Loucy (cell line): ENCODE measurements around the gene LUZP2.

Experiments
- H2AFZ ChIP-seq: fragments of 200-600 bp; sonication (generic); 2 replicates; pipeline ENCODE4 v1.6.0; 2016; ENCODE audit warnings: antibody characterized with exemption, mild to moderate bottlenecking, low read length, moderate library complexity
- H3F3A ChIP-seq: fragments of 200-600 bp; 2 replicates; pipeline ENCODE4 v1.6.0; 2016; ENCODE audit warnings: antibody characterized with exemption, low read depth, mild to moderate bottlenecking
- H3K27me3 ChIP-seq: fragments of 200-600 bp; sonication (generic); 2 replicates; pipeline ENCODE4 v1.6.1; 2014; ENCODE audit warnings: low read length, mild to moderate bottlenecking; ENCODE audit not compliant: insufficient read depth, poor library complexity, severe bottlenecking
- H3K36me3 ChIP-seq: fragments of 200-600 bp; sonication (generic); 2 replicates; pipeline ENCODE4 v1.6.1; 2016; ENCODE audit warnings: low read length; ENCODE audit not compliant: insufficient read depth
- H3K4me1 ChIP-seq: fragments of 200-600 bp; sonication (generic); 2 replicates; pipeline ENCODE4 v1.5.1; 2014; ENCODE audit warnings: low read length, mild to moderate bottlenecking; ENCODE audit not compliant: insufficient read depth, poor library complexity, severe bottlenecking
- H3K4me2 ChIP-seq: fragments of 200-600 bp; sonication (generic); 2 replicates; pipeline ENCODE4 v1.6.0; 2014; ENCODE audit warnings: antibody characterized with exemption, low read length, low read depth, mild to moderate bottlenecking; ENCODE audit not compliant: poor library complexity, severe bottlenecking
- H3K4me3 ChIP-seq: fragments of 200-600 bp; sonication (generic); 2 replicates; pipeline ENCODE4 v1.5.1; 2014; ENCODE audit warnings: low read length, mild to moderate bottlenecking, mixed read lengths; ENCODE audit not compliant: poor library complexity, severe bottlenecking
- H3K79me2 ChIP-seq: fragments of 200-600 bp; sonication (generic); 2 replicates; pipeline ENCODE4 v1.6.1; 2014; ENCODE audit warnings: low read length; ENCODE audit not compliant: insufficient read depth
- H3K9ac ChIP-seq: fragments of 200-600 bp; sonication (generic); 2 replicates; pipeline ENCODE4 v1.6.0; 2014; ENCODE audit warnings: mild to moderate bottlenecking, low read depth, low read length, moderate library complexity; ENCODE audit not compliant: poor library complexity, severe bottlenecking
- H3K9me2 ChIP-seq: fragments of 200-600 bp; sonication (generic); replicated peaks from 2 replicates; pipeline ENCODE4 v1.6.1; 2016; ENCODE audit warnings: low read depth, low read length, mixed read lengths
- H3K9me3 ChIP-seq: fragments of 200-600 bp; sonication (generic); 2 replicates; pipeline ENCODE4 v1.6.1; 2014; ENCODE audit warnings: mild to moderate bottlenecking, antibody characterized with exemption, low read length, low read depth; ENCODE audit not compliant: insufficient read depth
- H4K20me1 ChIP-seq: fragments of 200-600 bp; sonication (generic); 2 replicates; pipeline ENCODE4 v1.6.0; 2014; ENCODE audit warnings: antibody characterized with exemption, low read length, mild to moderate bottlenecking; ENCODE audit not compliant: insufficient read depth, poor library complexity, severe bottlenecking
- EZH2phosphoT487 ChIP-seq: fragments of 200-600 bp; IDR thresholded peaks from 2 replicates; pipeline ENCODE4 v1.6.1; 2018; ENCODE audit warnings: antibody characterized with exemption, mild to moderate bottlenecking, moderate library complexity, borderline replicate concordance
- TF ChIP-seq, protein P1 (sequence below): fragments of 200-600 bp; sonication (generic); conservative IDR thresholded peaks from 2 replicates; pipeline ENCODE4 v1.5.1; 2014; ENCODE audit warnings: mild to moderate bottlenecking, antibody characterized with exemption, low read length

The LUZP2 gene

DNA sequence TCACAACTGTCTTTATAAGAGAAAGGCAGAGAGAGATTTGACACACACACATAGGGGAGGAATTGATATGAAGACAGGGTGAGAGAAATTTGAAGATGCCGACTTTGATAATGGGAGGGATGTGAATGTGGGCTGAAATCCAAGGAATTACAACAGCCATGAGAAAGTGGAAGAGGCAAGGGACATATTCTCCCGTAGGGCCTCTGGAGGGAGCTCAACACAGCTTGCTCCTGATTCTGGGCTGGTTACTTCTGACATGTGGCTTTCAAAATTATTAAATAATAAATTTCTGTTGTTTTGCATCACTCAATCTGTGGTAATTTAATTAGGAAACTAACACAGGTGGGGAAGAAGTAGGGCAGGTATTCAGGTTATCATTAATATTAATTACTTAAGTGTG lies 282.9 kb downstream of the LUZP2 start:
- no peaks in the 10 kb centered on the region for H3K4me1 ChIP-seq

DNA sequence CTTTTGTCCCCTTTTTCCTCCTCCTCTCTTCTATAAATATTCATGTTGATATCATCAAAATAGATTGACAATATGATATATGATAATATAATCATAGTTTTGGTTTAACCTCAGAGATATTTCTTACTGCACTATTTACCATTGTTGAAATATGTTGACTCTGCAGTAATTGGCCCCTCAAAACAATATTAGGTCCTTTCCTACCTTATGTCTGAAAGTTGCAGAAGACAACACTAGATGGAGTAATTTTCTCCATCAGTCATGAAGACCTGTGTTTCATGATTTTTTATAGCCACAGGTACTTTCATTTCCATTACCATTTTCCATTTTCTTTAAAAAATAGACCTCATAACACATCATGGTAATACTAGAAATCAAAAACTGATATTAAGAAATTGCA lies 284.4 kb downstream of the LUZP2 start:
- Histone ChIP-seq H3K9me2 (no peaks in the 10 kb centered on the region), H3K27me3 (no peaks in the 10 kb centered on the region), H3K4me3 (no peak overlapping the region), H3K9me3 (no peaks in the 10 kb centered on the region), H3K4me1 (no peaks in the 10 kb centered on the region), H3K79me2 (no peaks in the 10 kb centered on the region), H3F3A (no peaks in the 10 kb centered on the region), H3K9ac (no peak overlapping the region), H3K4me2 (no peak overlapping the region), H2AFZ (no peak overlapping the region), H4K20me1 (no peaks in the 10 kb centered on the region), H3K36me3 (no peaks in the 10 kb centered on the region)
- TF ChIP-seq, protein P1, sequence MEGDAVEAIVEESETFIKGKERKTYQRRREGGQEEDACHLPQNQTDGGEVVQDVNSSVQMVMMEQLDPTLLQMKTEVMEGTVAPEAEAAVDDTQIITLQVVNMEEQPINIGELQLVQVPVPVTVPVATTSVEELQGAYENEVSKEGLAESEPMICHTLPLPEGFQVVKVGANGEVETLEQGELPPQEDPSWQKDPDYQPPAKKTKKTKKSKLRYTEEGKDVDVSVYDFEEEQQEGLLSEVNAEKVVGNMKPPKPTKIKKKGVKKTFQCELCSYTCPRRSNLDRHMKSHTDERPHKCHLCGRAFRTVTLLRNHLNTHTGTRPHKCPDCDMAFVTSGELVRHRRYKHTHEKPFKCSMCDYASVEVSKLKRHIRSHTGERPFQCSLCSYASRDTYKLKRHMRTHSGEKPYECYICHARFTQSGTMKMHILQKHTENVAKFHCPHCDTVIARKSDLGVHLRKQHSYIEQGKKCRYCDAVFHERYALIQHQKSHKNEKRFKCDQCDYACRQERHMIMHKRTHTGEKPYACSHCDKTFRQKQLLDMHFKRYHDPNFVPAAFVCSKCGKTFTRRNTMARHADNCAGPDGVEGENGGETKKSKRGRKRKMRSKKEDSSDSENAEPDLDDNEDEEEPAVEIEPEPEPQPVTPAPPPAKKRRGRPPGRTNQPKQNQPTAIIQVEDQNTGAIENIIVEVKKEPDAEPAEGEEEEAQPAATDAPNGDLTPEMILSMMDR = 0 out of 2 replicates have a peak, but pooled peaks have one; percentile 25
- TF ChIP-seq EZH2phosphoT487 = no peak

More for the DNA sequence above, 282.9 kb downstream of the LUZP2 start:
- no peak overlapping the region for H2AFZ ChIP-seq
- no peaks in the 10 kb centered on the region for H3K27me3 ChIP-seq
- TF ChIP-seq EZH2phosphoT487 = no peak
- TF ChIP-seq, protein P1 = no peak
- no peaks in the 10 kb centered on the region for H3K9me2 ChIP-seq
- no peak overlapping the region for H3K4me3 ChIP-seq
- no peak overlapping the region for H3K9ac ChIP-seq
- no peaks in the 10 kb centered on the region for H4K20me1 ChIP-seq
- H3K4me2 ChIP-seq = no peak overlapping the region
- no peaks in the 10 kb centered on the region for H3K36me3 ChIP-seq
- H3F3A ChIP-seq = no peaks in the 10 kb centered on the region
- H3K79me2 ChIP-seq = no peaks in the 10 kb centered on the region
- H3K9me3 ChIP-seq = no peaks in the 10 kb centered on the region

DNA sequence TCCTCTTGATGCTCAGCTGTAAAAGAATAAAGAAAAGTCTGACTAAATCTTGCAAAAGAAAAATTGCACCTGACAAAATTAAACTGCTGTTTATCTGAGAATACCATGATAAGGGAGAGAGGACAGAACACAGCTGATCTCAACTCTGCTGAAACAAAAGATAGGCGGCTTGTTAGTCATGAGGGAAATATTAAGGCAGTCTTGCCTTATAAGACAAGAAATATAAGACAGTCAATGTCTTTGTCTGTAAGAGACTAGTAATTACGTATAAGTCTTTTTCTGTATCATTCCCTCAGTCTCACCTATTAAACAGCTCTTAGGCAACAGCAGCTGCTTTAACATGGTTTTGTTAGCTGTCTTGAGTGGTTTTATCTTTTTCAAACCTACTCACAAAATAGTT lies 296.6 kb downstream of the LUZP2 start:
- Histone ChIP-seq H3K9me3 (no peaks in the 10 kb centered on the region), H3K9me2 (no peaks in the 10 kb centered on the region), H3K79me2 (no peaks in the 10 kb centered on the region), H3K27me3 (no peaks in the 10 kb centered on the region), H3K4me1 (no peaks in the 10 kb centered on the region), H3K4me2 (no peak overlapping the region), H3F3A (no peaks in the 10 kb centered on the region), H3K9ac (no peak overlapping the region), H4K20me1 (no peaks in the 10 kb centered on the region), H3K4me3 (no peak overlapping the region), H2AFZ (no peak overlapping the region), H3K36me3 (no peaks in the 10 kb centered on the region)
- TF ChIP-seq, protein P1 = no peak
- TF ChIP-seq EZH2phosphoT487 = no peak
